Occipital lobe (tissue), 2 donors: ENCODE data around the gene INMT. TPM values are rescaled to one million over a fixed set of nuclear protein-coding genes. Genes with fewer than 3 reads are reported as not detected.

Source experiments
- DNase-seq: peaks from one replicate; lab custom pipeline; 2025; lab: John Stamatoyannopoulos, UW
- total RNA-seq: library from RNA; depleted of rRNA; stranded (reverse); fragments of >200 nt; gene quantifications from one replicate; pipeline ENCODE4 v1.2.3, GENCODE V29; 2014

The INMT gene
- total RNA-seq, 1 donor from 2014 or later: 0.16 TPM

GRCh38 chr7:30750683-30751650 lies 968 bp upstream of the INMT start:
- DNase-seq: peak; percentile 48

- no peak for DNase-seq
These were observed 549 bp downstream of the INMT start for GRCh38 chr7:30752484-30752883.

GRCh38 chr7:30752979-30753378 lies 1.0 kb downstream of the INMT start:
- DNase-seq: no peak

GRCh38 chr7:30754315-30754877 lies 2.5 kb downstream of the INMT start:
- no peak for DNase-seq

- no peak for DNase-seq
These were observed 3.6 kb downstream of the INMT start for GRCh38 chr7:30755384-30756154.

GRCh38 chr7:30757342-30757692 lies 5.4 kb downstream of the INMT start:
- DNase-seq: no peak

- DNase-seq: no peak
These were observed 8.7 kb downstream of the INMT start for GRCh38 chr7:30760514-30761213.

- no peak for DNase-seq
These were observed 9.6 kb downstream of the INMT start for GRCh38 chr7:30761214-30762156.

GRCh38 chr7:30764030-30764975 lies 12.4 kb downstream of the INMT start:
- no peak for DNase-seq

GRCh38 chr7:30765408-30765807 lies 13.5 kb downstream of the INMT start:
- DNase-seq: no peak

GRCh38 chr7:30770845-30771173 lies 18.9 kb downstream of the INMT start:
- no peak for DNase-seq

- DNase-seq: peak; percentile 74
These were observed 19.4 kb downstream of the INMT start, which contains the start of gene MINDY4 for GRCh38 chr7:30771174-30771879. MINDY4 (plus strand) TSS chr7:30771417; CDS start chr7:30771494, 77 bp downstream.

GRCh38 chr7:30771880-30772425 lies 20.0 kb downstream of the INMT start:
- no peak for DNase-seq

- DNase-seq: no peak
These were observed 21.0 kb downstream of the INMT start for GRCh38 chr7:30772984-30773383.

- no peak for DNase-seq
These were observed 24.1 kb downstream of the INMT start for GRCh38 chr7:30775992-30776391.

GRCh38 chr7:30776971-30777370 lies 25.0 kb downstream of the INMT start:
- DNase-seq: no peak

- peak; percentile 61 for DNase-seq
These were observed 26.5 kb downstream of the INMT start for GRCh38 chr7:30778255-30779025.

GRCh38 chr7:30779574-30779973 lies 27.6 kb downstream of the INMT start:
- DNase-seq: no peak
